Left forelimb (tissue), 1 donor: ENCODE data around the gene TMEM14C.

Experiments used
- DNase-seq: peaks from one replicate; pipeline ENCODE4 v3.0.0-alpha.2; 2018; ENCODE audit warnings: low spot score

The TMEM14C gene

DNA sequence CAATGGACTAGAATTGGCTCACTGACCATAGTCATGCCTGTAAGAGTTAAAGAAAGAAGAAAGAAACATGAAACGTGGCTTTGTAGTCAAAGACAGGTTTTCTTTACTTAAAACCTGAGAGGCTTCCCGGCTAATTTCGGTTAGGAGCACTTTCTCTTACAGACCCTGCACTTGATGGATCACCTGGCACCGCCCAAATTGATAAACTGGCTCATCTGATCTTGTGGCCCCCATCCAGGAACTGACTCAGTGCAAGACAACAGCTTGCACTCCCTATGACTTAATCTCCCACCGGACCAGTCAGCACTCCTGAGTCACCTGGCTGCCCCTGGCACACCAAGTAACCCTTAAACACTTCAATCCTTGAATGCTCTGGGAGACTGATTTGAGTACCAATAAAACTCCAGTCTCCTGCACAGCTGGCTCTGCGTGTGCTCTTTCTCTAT lies 37.0 kb downstream of the TMEM14C start:
- no peak for DNase-seq

DNA sequence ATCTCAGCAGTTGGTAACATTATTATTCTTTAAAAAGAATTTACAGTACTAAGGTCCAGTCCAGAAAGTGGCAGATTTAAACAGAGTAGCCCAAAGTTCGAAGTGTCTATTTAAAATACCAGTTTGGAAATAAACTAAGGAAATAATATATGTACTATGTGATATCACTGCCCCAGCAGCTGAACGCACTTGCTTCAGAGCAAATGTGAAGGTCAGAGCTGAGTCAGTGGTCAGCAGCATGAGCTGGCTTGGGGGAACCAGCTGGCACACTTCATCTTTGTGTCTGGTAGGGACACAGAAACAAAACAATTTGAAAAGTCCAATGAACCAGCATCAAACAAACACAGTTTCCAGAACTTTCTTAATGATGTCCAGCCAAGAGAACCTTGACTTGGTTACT lies 40.1 kb downstream of the TMEM14C start:
- DNase-seq = no peak

DNA sequence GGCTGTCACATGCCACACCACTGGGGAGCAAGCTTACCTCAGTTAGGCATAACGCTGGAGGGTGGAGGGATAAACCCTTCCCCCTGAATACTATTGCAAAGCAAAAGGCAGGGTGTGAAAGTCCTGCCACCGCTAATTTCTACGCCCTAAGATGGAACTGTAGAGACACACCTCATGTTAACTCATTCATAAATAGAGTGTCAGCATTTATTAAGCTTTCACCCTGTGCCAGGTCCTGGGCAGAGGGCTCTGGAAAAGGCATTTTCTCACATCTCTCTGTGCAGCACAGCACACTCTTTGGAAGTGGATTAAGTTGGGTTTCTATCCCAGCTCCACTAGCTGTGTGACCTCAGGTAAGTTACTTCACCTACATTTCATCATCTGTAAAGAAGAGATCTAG lies 46.5 kb downstream of the TMEM14C start:
- no peak for DNase-seq

DNA sequence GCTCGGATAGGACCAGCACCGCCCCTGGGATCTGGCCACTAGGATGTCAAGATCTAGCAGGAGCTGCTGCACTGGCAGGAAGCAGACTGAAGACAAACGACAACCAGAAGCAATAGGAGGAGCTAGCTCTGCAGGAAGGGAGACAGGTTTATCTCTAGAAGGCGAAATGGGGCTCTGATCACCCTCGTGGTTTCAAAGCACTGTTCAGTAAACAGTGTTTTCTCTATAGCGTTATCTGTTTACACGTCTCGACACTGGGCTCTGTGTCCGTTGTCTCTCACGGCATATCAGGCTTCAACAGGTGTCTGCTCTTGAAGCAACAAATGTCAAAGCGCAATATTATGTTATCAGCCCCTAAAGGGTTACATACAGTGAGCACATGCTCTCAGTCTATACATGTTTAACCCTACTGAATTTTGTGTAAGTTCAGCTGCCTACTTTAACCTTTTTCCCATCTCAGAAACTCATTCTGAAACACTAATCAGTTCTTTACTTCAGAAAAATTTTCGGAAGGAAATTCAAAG lies 48.6 kb downstream of the TMEM14C start:
- DNase-seq = no peak

DNA sequence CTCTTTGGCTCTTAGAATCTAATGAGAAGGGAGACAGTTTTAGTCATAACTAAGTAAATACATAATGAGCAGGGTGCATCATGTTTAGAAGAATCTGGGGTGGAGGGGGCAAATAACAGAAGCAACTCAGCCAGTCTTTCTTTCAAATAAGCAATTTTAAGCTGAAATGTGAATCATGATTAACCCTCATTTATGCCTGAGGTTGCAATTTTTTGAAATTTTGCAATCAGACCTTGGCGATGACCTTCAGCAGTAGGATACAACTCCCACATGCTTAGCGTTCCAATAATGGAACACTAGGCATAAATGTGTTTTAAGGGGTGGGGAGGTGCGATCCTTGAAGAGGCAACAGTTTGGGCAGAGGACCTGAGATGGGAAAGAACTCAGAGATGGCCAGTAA lies 55.4 kb downstream of the TMEM14C start:
- DNase-seq = no peak

DNA sequence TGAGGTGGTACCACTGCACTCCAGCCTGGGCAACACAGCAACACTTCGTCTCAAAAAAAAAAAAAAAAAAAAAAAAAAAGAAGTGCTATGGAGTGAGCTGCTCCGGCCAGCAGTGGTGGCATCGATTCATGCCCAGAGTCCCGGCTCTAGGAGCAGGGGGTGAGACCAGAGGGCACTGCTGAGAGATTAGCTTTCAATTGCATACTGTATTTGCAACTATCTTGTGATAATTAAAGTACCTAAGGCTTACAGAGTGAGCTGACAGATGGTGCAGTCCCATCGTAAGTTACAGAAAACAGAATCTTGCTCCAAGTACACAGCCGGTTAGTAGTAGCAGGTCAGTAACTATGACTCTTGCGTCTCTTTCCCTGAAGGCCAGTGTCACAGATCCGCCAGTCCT lies 56.2 kb downstream of the TMEM14C start:
- DNase-seq = no peak
